Glomerular visceral epithelial cell (primary cell): ENCODE results near the gene SH3RF1.

ENCODE experiments used
- DNase-seq: peaks from one replicate; pipeline ENCODE4 v3.0.0-alpha.2; 2016; ENCODE audit errors: extremely low spot score

Gene SH3RF1

DNA sequence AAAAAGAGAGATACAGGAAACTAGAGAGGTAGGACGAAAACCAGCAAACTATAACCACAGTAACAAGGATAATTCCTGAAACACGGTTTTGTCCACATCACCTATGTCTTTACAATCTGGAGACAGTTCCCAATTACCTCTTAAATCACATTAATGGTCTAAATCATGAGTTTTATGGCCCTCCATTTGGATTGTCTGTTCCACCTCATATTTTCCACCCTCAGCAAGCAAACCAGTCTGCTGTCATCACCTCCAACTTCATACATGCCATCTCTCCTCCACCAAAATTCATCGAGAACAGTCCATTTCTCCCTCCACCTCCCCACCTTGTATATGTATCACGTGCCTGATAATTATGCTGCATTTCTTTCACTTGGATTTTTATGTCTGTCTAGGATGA lies 107.3 kb downstream of the SH3RF1 start:
- no peak for DNase-seq

DNA sequence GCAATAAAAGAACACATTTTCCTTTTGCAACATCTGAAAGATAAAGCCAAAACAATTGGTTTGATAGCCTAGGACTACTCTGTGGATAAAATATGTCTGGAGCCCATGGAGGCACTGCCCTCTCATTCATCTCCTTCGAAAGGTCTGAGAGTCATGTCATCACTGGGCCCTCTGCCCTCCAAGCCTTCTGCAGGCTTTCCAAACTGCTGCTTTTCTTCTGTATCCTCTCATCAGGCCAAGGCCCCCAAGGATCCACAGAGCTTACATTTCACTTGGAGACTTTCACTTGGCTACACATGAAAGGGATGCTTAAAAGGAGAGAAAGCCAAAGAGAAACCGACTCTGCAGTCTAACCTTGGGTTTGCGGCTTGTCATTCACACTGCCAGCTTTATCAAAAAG lies 109.9 kb downstream of the SH3RF1 start:
- no peak for DNase-seq

DNA sequence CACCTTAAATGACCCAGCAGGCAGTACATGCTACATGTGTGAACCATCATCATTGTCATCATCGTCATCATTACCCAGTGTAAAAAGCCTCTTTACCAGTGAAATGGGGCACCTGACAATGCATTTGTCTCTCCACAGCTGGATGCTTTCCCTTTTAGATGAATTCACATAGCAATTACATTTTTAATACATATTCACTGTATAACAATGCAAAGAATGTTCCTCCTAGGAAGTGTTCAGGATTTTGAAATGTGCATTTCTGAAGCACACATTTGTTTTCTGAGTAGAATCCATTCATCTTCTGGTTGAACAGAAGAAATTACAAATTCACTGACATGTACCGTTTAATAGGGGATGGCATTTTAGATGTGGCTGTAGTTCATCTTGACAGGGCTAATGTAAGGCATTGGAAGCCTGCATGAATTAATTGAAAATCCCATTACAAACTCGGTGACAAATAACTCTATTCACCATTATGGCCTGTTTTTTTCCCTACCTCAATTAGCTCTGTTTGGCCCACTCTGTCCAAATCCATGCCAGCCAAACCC lies 111.1 kb downstream of the SH3RF1 start:
- DNase-seq = peak; percentile 67

DNA sequence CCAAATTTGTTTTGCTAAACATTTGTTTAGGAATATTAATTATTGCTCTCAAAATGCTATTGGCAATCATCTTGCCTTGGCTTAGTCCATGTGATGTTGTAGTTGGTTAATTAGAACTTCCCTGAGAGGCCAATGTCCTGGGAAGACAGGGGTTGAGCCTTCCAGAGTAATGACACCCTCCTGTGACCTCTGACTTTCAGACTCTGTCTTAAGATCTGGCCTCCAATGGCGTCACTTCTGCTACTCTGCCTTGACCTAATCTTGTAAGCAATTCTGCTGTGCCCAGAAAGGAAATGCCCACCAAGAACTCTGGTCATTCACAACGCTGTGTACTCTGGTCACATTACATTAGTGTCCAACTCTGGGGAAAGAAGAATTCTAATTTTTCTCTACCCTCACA lies 111.9 kb downstream of the SH3RF1 start:
- no peak for DNase-seq

DNA sequence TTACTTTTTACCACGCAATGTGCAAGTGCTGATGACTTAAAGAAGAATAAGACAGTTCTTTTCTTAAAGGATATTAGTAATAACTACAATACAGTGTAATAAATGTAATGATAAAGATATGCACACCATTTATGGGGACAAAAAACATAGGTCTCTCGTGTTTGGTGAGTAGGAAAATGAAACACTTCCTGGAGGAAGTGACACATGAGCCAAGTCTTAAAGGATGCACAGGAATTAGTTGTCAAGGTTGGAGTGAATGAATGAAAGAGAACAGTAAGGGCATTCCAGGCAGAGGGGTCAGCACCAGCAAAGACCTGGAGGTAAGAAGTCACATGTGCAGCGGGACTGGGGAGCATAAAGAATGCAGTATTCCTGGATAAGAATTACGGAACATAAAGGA lies 112.7 kb downstream of the SH3RF1 start:
- DNase-seq = no peak

DNA sequence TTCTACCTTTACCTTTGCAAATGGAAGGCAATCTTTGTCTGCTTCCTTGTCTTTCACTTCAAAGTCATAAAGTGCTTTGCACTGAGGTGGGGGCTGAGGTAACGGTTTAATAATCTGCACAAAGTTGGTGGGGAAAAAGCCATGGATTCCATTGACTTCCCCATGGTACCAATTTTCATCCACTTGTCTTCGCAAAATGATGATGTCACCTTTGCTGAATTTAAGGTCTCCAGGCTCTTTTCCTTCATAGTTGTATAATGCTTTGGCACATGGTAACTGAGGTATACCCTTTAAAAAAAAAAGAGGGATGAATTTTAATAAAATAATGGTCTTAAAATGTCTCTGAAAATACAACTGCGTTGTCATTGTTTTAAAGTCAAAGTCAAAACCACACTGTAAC lies 114.4 kb downstream of the SH3RF1 start:
- DNase-seq = no peak

DNA sequence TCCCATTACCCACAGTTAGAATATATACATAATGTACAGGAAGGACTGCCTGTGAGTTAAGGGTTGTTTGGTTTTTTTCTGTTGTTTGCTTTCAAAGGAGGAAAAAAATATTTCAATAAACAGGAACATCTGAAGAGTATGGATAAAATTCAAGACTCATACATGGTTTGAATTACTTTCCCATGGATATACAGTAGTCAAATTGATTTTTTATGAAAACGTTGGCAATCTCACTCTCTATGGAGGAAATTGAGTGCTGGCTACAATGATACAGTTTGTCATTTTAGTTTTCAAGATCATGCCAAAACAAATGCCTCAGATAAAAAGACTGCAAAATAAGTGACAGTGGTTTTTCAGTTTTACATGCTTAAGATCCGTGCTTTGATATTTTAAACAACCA lies 116.6 kb downstream of the SH3RF1 start:
- DNase-seq = no peak

DNA sequence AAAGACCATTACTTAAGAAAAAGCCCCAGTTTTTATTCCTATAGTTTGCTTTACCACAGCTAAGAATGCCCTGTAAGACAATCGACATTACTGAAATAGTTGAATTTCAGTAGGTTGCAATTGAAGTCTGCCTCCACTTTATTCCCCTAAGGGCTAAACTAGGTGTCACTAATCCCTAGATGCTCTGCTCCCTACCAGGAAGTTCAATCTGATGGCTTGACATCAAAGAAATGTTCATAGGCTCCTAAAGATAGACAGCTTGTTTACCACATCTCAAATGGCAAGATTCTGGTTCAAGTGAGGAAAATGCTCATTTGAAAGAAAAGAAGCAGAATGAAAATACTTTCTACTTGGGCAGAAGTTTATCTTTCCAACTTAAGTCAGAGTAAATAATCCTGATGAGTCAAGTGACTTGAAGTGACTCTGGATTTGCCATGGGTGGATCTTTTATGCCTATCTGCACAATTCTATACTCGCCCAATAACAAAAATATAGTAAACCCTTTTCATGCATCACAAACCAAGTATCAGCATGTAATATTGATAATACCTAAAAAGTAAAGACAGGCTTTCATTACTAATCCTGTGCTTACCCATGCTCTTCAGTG lies 117.2 kb downstream of the SH3RF1 start:
- no peak for DNase-seq

DNA sequence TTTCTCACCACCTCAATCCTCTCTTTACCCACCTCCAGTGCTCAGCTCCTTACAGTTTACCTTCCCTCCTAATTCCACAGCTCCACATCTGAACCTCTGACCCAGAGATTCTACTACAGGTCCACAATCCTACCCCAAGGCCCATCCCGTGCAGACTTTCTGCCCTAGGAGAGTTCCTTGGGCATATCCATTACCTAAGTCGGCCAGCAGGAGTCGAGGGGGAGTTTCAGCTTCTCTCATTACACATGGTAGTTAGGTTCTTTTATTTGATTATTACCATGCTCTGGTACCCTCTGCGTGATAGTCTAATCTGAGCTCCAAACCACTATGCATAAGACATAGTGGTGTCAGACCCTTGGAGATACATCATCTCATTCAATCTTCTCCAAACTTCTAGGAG lies 117.9 kb downstream of the SH3RF1 start:
- no peak for DNase-seq

DNA sequence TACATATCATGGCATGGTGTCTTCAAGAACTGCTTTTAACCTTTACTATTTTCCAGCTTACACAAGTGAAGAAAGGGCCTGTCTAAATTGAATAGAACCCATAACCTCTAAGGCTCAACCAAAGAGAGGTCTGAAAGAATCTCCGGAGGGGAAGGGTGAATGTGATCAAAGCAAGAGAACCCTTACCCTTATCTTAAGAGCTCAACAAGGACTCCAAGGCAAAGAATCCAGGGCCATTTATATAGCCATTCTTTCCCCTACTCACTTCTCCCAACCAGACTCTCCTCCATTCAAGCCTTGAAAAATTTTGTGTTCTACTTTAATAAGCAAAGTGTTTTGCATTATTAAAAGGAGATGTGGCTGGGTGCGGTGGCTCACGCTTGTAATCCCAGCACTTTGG lies 118.7 kb downstream of the SH3RF1 start:
- DNase-seq = no peak

DNA sequence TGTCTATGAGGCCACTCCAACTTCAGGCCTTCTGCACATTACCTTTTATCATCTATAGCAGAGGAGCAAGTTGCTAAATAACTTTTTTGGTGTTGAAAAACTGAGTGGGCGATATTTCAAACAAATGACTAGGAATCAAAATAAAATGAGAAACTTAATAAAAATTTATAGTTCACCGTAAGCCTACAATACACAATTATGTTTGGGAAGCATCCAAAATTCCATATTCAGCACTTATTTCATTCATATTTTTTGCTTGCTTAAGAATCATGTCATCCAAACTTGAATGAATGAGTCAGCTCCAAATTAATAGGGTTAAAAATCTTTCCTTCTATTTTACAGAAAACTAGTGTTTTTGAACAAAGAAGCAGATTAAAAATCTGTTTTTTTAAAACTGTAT lies 119.1 kb downstream of the SH3RF1 start:
- no peak for DNase-seq

DNA sequence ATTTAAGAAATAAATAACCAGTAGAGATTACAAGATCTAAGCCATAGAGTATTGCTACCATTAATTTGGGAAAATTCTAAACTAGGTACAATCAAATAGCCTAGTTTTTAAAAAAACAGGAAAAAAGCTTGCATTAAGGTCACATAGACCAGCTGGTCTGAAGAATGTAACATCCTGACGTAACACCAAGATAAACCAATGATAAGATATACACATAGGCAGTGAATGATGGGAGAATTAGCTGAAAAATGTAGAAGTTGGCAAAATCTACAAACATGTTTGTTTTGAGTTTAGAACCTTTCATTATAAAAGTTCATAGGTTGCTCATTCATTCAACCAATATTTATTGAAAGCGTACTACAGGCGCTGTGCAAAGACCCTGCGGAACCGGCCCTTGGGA lies 120.0 kb downstream of the SH3RF1 start:
- DNase-seq = no peak

DNA sequence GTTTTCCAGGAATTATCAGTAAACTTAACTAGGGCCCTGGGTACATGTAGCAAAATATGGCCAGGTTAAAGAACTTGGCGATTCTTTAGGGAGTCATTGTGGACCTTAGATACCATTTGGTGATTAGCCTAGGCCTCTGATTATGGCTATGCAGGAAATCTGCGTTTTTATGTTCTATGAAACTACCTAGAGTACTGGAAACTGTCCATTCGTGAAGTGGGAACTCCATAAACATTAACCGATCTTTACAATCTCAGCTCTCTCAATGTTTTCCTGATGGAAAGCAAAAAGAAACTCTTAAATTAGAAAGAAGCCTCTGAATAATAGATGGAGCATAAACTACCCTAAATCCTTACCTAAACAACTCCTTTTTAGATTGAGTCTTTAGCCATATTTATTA lies 121.9 kb downstream of the SH3RF1 start:
- DNase-seq = no peak

DNA sequence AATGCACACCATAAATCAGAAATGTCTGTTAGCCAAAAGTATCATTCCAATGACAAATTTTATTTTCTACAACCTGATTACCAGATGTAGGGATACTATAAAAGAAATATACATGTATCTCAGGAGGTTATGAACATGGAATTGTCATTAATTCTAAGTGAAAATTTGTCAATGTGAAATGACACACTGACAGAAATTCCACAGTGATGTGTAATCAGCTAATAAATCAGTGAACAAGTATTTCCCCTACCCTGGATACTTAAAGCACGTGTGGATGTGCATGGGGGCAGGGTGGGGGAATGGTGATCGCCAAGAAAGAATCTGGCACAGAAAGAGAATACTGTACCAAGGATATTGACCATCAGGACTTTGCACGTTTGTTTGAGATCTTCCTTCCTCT lies 123.6 kb downstream of the SH3RF1 start:
- DNase-seq = peak; percentile 57

DNA sequence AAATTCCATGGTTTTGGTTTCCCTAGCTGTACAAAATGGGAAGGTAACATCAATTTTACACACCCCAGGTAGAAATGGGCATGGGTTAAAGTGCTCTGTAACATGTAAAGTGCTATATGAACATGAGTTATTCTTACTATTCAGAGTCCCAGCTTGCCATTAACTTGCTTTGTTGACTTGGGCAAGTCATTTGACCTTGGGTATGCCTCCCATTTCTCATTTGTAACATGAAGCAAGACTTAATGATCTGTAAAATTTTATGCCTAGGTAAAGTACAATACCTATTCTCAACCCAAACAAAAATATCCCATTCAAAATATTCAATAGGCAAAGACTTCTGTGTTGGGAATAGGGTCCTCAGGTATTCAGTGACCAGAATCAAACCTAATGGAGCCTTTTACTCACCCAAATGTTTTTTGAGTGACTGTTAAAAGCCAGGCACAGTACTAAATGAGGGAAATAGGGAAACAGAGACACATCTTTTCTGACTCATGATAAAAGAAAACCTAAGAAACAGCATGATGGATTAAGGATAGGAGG lies 126.6 kb downstream of the SH3RF1 start:
- DNase-seq = no peak

DNA sequence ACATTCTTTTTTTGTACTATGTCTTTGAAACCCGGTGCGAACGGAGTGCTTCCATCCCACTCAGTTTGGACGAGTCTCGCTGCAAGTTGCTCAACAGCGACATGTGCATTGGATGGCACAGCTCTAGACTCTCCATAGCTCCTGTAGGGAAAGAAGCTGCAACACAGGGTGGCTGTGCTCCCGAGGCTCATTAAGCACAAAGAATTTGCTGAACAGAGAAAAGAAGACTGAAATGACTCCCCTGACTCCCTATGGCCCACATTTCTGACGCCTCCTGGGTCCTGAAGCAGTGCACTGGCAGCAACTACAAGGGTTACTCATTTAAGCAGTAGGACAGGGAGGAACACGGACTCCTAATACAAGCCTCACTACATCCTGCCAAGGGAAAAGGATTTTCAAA lies 127.4 kb downstream of the SH3RF1 start:
- DNase-seq = no peak

DNA sequence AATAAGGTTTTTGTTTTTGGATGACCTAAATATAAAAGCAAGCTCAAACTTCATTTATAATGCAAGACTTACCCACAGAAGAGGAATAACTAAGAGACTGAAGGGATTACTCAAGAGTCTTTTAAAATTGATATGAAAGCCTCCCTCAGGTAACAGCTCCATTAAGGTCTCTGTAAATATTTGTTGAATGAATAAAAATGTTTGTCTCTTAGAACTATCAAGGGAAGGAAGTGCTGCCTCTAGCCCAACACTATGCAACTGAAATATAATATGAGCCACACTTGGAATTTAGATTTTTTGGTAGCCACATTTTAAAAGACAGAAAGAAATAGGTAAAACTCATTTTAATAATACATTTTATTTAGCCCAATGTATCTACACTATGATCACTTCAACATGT lies 127.8 kb downstream of the SH3RF1 start:
- no peak for DNase-seq

DNA sequence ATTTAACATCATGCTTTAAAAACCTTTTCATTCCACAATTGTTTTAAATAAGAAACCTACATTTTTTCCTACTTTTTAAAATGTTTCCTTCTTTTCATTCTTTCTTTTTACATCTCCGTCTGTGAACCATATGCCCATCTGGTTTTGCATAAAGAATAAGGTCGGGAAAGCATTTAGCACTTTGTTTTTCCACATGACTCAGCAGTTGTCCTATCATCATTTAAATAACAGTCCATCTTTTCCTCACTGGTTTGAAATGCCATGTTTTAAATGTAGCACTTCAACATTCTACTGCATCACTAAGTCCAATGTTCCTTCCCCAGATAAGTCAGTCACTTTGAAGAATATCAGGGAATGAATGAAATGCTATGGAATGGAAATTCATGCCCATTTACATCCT lies 128.4 kb downstream of the SH3RF1 start:
- no peak for DNase-seq

DNA sequence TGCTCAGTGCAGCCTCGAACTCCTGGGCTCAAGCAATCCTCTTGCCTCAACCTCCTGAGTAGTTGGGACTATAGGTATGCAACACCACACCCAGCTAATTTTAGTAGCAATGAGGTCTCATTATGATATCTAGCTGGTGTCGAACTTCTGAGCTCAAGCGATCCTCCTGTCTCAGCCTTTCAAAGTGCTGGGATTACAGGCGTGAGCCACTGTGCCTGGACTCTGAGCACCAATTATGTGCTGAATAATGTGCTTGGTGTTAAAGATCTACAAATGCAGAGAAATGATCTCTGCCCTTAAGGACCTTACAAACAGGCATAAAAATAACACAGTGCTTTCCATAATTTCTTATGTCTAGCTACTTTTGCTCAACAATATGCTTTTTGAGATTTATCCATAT lies 131.7 kb downstream of the SH3RF1 start:
- no peak for DNase-seq

DNA sequence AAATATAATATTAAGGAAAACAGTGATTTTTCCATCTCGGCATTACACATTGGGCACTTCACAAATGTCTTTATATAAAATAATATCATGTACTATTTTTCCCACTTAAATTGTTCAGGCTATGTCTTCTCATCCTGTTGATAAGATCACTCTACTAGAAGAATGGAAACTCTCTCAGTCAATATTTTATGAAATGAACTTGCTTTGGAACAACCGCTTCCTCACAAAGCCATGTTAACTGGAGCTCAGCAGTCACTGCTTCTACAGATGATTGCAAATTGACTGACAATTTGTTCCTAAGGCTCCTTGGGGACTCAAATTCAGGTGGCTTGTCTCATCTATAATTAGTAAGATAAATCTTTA lies 133.2 kb downstream of the SH3RF1 start:
- no peak for DNase-seq

DNA sequence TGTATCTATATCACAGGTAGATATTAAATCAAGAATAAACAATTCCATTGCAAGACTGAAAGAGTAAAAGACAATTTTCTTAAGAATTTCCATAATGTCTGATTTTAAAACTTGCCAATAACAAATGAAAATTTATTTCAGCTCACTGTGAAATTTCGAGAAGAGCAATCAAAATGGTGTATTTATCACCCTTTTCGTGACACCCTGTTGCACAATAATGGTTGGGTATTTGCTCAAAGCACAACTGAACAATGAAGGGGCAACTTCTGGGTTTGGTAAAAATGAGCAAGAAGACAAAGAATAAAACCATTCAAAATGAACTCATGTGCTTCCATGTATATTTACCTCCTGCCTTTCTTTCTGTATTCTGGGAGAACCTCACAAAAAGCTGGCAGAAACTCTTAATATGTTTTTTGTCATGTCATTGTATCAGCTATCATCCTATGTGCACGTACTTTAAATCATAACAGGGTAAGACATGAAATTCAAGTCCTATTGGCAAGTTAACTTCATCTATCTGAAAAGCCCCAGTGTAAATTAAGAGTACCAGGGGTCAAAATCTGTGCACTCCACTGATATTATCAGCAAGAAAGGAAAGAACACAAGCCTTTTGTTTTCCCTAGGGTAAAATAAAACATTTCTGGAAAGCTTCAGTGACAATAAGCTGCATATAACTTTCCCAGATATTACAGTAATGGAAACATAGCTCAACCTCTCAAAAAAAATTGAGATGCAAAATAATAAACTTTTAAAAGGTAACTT lies 133.8 kb downstream of the SH3RF1 start:
- DNase-seq = no peak

DNA sequence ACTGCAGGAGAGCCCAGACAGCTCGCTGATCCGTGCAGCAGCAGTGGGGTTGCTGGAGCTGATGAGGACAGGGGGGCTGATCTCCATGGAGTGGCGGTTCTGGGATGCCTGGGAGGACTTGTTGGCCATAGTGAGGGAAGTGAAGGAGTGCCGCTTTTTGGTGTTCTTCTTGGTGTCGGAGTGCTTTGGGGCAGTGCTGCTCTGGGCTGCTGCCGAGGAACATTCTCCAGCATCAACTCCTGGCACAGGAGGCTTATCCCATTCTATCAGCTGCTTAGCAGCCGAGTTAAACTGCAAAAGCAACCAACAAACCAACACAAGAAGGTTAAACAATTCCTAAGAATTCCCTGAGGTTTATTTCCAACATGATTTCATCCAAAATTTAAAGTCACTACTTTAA lies 134.4 kb downstream of the SH3RF1 start:
- DNase-seq = no peak

DNA sequence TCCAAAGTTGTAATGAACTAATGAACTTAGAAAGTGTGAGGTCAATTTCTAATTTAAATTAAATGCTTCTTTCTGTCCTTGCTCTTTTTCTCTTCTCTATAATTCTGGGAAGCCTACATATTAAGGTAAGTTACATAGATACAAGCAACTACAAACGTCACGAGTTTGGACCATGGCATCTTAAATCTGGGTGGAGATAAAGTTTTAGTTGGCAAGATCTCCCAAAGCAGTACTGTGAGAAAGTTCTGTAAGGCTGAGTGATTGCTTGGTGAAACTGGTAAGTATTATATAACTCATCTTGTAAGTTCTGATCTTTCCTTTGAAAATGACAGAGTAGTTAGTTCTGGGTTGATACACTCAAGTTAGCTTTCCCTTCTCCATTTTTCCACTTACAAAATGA lies 135.0 kb downstream of the SH3RF1 start:
- no peak for DNase-seq
